Measurements from ENCODE around the gene KRTAP10-3. TPM values are rescaled to one million over a fixed set of nuclear protein-coding genes. Genes with fewer than 3 reads are reported as not detected.
"Not testable (repeated sequence)": the region's sequence is repeated elsewhere in the genome, so short reads cannot be mapped to it uniquely, and the experiment has no call there.

Gene KRTAP10-3
- total and polyA plus RNA-seq, 2 experiments from 2014 or later = not detected

DNA sequence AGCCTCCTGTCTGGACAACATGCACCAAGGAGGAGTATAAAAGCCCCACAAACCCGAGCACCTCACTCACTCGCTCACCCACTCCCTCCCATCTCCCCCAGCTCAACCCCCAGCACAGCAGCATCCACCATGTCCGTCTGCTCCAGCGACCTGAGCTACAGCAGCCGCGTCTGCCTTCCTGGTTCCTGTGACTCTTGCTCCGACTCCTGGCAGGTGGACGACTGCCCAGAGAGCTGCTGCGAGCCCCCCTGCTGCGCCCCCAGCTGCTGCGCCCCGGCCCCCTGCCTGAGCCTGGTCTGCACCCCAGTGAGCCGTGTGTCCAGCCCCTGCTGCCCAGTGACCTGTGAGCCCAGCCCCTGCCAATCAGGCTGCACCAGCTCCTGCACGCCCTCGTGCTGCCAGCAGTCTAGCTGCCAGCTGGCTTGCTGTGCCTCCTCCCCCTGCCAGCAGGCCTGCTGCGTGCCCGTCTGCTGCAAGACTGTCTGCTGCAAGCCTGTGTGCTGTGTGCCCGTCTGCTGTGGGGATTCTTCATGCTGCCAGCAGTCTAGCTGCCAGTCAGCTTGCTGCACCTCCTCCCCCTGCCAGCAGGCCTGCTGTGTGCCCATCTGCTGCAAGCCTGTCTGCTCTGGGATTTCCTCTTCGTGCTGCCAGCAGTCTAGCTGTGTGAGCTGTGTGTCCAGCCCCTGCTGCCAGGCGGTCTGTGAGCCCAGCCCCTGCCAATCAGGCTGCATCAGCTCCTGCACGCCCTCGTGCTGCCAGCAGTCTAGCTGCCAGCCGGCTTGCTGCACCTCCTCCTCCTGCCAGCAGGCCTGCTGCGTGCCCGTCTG is 15.2 kb upstream of the KRTAP10-3 start, which contains the start of gene KRTAP10-4:
Gene KRTAP10-4 (plus strand): TSS at position 100 of the 827 bp plus-strand sequence. CDS start 30 bp downstream, at position 130.
- H3K9me2 ChIP-seq (ENCODE audit: insufficient read depth); H3K4me3 ChIP-seq; H3K4me1 Mint-ChIP-seq; H3K4me2 ChIP-seq; ATAC-seq; H3K79me2 ChIP-seq (replicated peaks; ENCODE audit: insufficient read depth); DNase-seq (ENCODE audit: low spot score); H3K27ac ChIP-seq (ENCODE audit: low read depth); H3K4me3 Mint-ChIP-seq; H3K27ac Mint-ChIP-seq; H4K20me1 ChIP-seq (replicated peaks; ENCODE audit: insufficient read depth); H3K36me3 ChIP-seq (ENCODE audit: insufficient read depth); H3K36me3 Mint-ChIP-seq (ENCODE audit: low read depth); H3F3A ChIP-seq (replicated peaks; ENCODE audit: low read depth); H3K4me1 ChIP-seq (ENCODE audit: insufficient read depth); H3K27me3 ChIP-seq (ENCODE audit: insufficient read depth): not testable (repeated sequence)
- 0 out of 2 replicates have a peak within 1 kb of the TSS, but pooled peaks have one; percentile 38 for H2AFZ ChIP-seq
- peaks cover 45% of the 10 kb centered on the region for H3K9me3 Mint-ChIP-seq
- H3K27me3 Mint-ChIP-seq (ENCODE audit: insufficient read depth, low read depth, poor library complexity) = peaks cover 12% of the 10 kb centered on the region

DNA sequence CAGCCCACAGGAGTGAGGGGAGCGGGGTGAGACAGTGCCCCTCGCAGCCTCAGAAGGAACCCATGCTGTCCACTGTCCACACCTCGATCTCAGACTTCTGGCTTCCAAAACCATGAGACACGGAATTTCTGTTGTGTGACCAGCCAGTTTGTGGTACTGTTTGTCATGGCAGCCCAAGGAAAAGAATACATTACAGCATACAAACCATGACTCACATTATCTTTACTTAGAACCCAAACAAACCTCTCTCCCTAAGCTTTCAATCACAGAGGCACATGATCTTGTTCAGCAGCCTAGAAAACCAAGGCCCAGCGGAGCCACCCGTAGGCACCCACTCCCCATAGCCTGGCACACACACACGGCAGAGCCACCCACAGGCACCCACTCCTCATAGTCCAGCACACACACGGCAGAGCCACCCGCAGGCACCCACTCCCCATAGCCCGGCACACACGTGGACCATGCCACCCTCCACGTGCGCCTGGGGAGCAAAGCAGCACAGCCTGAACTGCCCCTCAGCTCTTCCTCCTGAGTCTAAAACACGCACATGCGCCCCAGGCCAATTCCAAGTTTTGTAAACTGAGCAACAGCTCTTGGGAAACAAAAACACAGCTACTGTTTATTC is 14.5 kb upstream of the KRTAP10-3 start:
- no peak overlapping the region for H3K27ac Mint-ChIP-seq
- no peak overlapping the region for H3K4me3 Mint-ChIP-seq
- H3K9me3 Mint-ChIP-seq = peaks cover 43% of the 10 kb centered on the region
- H3K36me3 Mint-ChIP-seq (ENCODE audit: low read depth) = peaks cover 7% of the 10 kb centered on the region
- no peak for ATAC-seq
- no peaks in the 10 kb centered on the region for H4K20me1 ChIP-seq (replicated peaks; ENCODE audit: insufficient read depth)
- H3F3A ChIP-seq (replicated peaks; ENCODE audit: low read depth) = no peaks in the 10 kb centered on the region
- no peaks in the 10 kb centered on the region for H3K4me1 ChIP-seq (ENCODE audit: insufficient read depth)
- H3K9me2 ChIP-seq (ENCODE audit: insufficient read depth) = no peaks in the 10 kb centered on the region
- H3K4me3 ChIP-seq = no peak overlapping the region
- H3K27me3 ChIP-seq (ENCODE audit: insufficient read depth) = no peaks in the 10 kb centered on the region
- no peaks in the 10 kb centered on the region for H3K36me3 ChIP-seq (ENCODE audit: insufficient read depth)
- H3K4me2 ChIP-seq = no peak overlapping the region
- 0 out of 2 replicates have a peak overlapping the region, but pooled peaks have one; percentile 38 for H2AFZ ChIP-seq
- peaks cover 16% of the 10 kb centered on the region for H3K27me3 Mint-ChIP-seq (ENCODE audit: insufficient read depth, low read depth, poor library complexity)
- H3K4me1 Mint-ChIP-seq = peaks cover 3% of the 10 kb centered on the region
- no peaks in the 10 kb centered on the region for H3K79me2 ChIP-seq (replicated peaks; ENCODE audit: insufficient read depth)
- TF ChIP-seq ZNF331 (CRISPR knock-in tag; IDR thresholded peaks at IDR 0.05; ENCODE audit: low read depth) (no peak), JUNB (IDR thresholded peaks at IDR 0.05; ENCODE audit: unreplicated experiment) (no peak), STAT1 (IDR thresholded peaks at IDR 0.05; ENCODE audit: unreplicated experiment) (no peak)
- DNase-seq (ENCODE audit: low spot score) = no peak
- H3K27ac ChIP-seq (ENCODE audit: low read depth) = no peak overlapping the region

DNA sequence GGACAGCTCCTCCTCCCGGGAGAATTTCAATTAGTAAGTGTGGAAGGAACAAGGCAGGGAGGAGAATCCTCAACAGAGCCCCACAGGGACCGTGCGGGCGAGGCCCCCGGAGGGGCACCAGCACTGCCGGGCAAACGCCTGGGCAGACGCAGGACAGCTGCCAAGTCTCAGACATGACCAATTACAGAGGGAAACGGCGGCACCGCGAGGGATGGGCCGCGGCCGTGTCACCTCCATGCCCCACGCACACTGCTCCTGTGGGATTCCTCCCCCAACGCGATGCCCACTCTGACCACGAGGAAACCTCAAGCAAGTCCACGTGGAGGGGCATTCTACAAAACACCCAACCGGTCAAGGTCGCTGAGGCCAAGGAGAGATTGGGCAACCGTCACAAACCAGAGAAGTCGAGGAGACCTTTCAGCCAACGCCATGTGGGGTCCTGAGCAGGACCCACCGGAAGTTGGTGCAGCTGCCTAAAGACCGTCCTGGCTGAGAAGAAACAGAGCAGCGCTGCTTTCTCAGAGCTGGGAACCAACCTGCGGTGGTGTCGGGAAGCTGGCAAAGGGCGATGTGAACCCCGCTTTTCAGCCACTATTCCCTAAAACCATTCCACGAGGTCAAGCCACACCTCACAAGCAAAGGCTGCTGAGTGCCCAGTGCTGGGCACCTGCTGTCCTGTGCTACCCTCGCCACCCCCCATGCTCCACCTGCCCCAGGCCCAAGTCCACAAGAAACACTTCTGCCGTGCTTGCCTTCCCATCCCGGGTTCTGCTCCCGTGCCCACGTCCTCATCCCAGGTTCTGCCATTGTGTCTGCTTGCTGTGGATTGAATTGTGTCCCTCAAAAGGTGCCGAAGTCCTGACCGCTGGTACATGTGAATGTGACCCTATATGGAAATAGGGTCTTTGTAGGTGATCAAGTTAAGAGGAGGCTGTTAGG is 13.5 kb upstream of the KRTAP10-3 start:
- Mint-ChIP-seq H3K9me3 (peaks cover 36% of the 10 kb centered on the region), H3K36me3 (ENCODE audit: low read depth) (peaks cover 4% of the 10 kb centered on the region; the same call in 2 of the 3 replicates), H3K27me3 (ENCODE audit: insufficient read depth, low read depth, poor library complexity) (peaks cover 13% of the 10 kb centered on the region), H3K4me1 (peaks cover 3% of the 10 kb centered on the region), H3K27ac (no peak overlapping the region), H3K4me3 (no peak overlapping the region)
- no peaks in the 10 kb centered on the region for H4K20me1 ChIP-seq (replicated peaks; ENCODE audit: insufficient read depth)
- no peak overlapping the region for H2AFZ ChIP-seq
- no peaks in the 10 kb centered on the region for H3K36me3 ChIP-seq (ENCODE audit: insufficient read depth)
- no peak overlapping the region for H3K27ac ChIP-seq (ENCODE audit: low read depth)
- no peak for ATAC-seq
- no peak for DNase-seq (ENCODE audit: low spot score)
- no peak overlapping the region for H3K4me3 ChIP-seq
- H3K4me1 ChIP-seq (ENCODE audit: insufficient read depth) = no peaks in the 10 kb centered on the region
- H3K4me2 ChIP-seq = no peak overlapping the region
- no peaks in the 10 kb centered on the region for H3K9me2 ChIP-seq (ENCODE audit: insufficient read depth)
- no peaks in the 10 kb centered on the region for H3F3A ChIP-seq (replicated peaks; ENCODE audit: low read depth)
- TF ChIP-seq POLR2AphosphoS5 (IDR thresholded peaks at IDR 0.05; ENCODE audit: low read depth) (no peak), STAT1 (IDR thresholded peaks at IDR 0.05; ENCODE audit: unreplicated experiment) (no peak), CREB1 (CRISPR knock-in tag; IDR thresholded peaks at IDR 0.05; ENCODE audit: low read depth) (no peak), EZH2 (IDR thresholded peaks at IDR 0.05; ENCODE audit: low read depth, unreplicated experiment) (no peak)
- no peaks in the 10 kb centered on the region for H3K79me2 ChIP-seq (replicated peaks; ENCODE audit: insufficient read depth)
- H3K27me3 ChIP-seq (ENCODE audit: insufficient read depth) = no peaks in the 10 kb centered on the region

All from GM23338 (cell line).